Activated T-helper 1 cell treated with Interleukin-2 at 50 U/mL for 16 hours (primary cell): ENCODE data around the gene CLPX.
"Not testable (repeated sequence)": the region's sequence is repeated elsewhere in the genome, so short reads cannot be mapped to it uniquely, and the experiment has no call there.

Source experiments
- DNase-seq: peaks from one replicate; pipeline ENCODE4 v3.0.0-alpha.2; 2020; ENCODE audit warnings: low read depth

The CLPX gene

GRCh38 chr15:65206750-65207149, 21.6 kb upstream of the CLPX start:
- no peak for DNase-seq

GRCh38 chr15:65204931-65205660, 20.0 kb upstream of the CLPX start:
- no peak for DNase-seq

GRCh38 chr15:65204236-65204930, 19.2 kb upstream of the CLPX start:
- no peak for DNase-seq

DNA sequence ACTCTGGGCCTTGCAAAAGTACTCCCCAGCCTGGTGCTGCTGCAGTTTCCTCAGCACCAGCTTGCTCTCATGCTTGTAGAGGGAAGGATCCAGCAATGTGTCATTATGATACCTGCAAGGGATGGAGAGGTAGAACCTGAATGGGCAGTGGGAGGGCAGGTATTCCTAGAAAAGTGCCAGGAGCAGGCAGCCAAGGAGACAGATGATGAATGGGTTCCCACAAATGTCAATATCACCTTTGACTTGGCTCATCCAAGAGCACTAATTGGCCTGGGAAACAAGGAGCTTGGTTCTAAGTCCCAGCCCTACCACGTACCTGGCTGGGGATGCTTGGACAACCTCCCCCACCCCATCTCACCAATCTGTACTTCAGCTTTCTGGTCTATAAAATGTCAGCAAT, 16.8 kb upstream of the CLPX start:
- DNase-seq: no peak

DNA sequence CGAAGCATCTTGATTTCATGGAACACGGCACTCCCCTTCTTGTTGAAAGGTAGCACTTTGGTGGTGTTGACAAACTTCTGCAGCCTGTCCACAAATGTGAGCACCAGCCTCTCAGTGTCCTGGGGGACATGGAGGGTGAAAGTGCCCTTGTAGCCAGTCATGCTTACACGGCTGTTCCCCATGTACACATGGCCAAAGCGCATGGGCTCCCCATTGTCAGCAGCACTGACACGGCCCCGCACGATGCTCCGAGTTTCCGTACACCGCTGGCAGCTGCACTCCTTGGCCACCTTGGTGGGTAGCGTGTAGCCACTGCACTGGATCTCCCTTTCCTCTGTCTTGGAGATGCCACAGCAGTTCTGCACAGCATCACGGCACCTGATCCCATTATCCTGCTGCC, 13.4 kb upstream of the CLPX start:
- DNase-seq: no peak

- DNase-seq: no peak
Observed at GRCh38 chr15:65197337-65197645, 12.1 kb upstream of the CLPX start.

DNA sequence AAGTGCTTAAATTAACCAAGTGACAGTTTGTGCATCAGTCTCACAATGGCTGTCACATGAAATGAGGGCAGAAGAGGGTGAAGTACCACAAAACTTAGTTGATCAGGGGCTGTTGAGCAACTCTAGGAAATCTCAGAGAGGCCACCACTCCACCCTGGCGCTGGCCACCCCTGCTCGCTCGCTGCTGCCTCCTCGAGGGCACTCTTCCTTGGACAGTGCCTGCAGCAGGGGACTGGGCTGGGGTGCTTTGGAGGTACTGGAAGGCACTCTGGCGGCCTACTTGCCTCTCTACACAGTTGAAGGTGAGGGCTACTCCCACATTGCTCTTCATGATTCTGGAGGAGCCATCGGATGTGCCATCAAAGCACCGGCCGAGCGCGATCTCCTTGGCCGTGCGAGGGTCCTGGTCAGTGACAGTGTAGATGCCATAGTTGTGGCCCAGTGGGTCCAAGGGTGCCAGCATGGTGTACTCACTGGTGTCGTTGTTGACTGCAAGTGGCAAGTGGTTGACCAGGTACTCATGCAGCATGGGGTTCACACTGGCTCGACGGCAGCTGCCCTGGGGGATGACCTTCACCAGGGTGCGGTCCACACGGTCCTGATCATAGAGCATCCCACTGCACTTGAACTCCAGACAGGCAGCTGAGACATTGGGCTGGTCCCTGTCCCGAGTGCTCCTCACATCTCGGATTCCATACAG, 11.6 kb upstream of the CLPX start:
- DNase-seq: no peak

GRCh38 chr15:65195548-65195923, 10.4 kb upstream of the CLPX start:
- DNase-seq: no peak

DNA sequence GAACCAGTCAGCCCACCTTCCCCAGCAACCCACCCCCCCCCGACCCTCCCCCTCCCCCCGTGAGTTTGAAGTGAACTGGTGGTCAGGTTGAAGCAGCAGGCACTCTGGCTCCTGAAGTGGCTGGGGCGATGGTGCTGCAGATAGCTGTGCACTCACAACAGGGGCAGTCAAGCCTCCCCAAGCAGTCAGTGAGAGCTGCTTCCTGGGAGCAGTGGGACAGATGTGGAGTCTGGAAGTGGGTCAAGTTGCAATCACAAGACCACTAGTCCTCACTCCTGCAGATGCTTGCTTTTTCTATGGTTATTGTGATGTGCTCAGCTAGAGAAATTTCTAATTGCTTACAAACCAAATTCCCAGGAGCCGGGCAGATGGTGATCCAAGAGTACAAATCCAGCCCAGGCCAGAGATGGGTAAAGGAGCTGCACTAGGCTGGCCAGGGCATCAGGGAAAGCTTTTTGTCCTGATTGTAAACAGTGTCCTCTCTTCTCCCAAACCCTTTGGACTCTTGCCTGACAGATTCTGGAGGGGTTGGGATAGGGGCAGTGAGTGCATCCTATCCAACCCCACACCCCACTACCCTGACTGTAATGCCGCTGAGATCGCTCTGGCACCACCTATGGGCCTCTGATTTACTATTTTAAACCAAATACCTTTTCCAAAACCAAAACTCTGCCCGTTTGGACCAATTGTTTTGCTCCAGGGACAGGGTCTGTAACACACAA, 9.8 kb upstream of the CLPX start:
- no peak for DNase-seq

DNA sequence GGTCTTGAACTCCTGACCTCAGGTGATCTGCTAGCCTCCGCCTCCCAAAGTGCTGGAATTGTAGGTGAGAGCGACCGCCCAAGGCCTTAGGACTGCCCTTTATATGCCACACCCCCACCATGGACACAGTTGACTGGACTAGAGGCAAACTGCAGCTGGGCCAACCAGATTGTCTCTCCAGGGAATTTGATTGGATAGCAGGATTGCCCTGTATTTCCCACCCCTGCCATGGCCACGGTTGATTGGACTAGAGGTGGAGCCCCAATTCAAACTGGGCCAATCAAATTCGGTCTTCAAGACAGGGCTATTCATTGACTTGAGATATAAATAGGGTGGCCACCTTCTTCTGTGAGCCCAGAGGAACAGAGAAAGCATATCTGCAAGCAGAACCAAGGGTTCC, 6.9 kb upstream of the CLPX start:
- no peak for DNase-seq

- no peak for DNase-seq
Observed at GRCh38 chr15:65189102-65189740, 4.1 kb upstream of the CLPX start.

GRCh38 chr15:65188472-65188871, 3.3 kb upstream of the CLPX start:
- not testable (repeated sequence) for DNase-seq

DNA sequence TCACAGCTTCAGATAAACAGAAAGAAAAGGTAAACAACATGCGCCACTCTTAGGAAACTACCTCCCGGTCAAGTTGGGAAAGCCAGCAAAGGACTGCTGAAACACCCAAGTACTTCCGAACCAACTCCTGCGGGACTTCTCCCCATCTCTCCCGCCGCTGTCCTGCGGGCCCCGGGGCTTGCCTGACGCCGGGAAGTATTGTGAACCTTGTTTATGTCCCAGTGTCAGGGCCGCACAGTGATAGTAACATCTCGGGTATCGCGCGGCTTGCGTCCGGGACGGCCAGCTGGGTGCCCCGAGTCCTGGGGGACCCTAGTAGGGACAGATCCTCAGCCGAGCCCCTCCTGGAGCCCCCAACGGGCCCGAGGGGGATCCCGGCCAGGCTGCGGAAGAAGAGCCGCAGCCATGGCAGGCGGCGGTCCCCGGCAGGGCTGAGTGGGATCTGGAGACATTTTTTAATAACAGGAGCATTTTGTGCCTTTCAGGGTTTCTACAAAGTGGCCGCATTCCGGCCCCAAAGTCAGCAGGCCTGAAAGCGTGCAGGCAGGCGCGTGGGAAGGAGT, 756 bp downstream of the CLPX start:
- peak; percentile 12 for DNase-seq

GRCh38 chr15:65183865-65184159, 1.3 kb downstream of the CLPX start:
- DNase-seq: no peak

DNA sequence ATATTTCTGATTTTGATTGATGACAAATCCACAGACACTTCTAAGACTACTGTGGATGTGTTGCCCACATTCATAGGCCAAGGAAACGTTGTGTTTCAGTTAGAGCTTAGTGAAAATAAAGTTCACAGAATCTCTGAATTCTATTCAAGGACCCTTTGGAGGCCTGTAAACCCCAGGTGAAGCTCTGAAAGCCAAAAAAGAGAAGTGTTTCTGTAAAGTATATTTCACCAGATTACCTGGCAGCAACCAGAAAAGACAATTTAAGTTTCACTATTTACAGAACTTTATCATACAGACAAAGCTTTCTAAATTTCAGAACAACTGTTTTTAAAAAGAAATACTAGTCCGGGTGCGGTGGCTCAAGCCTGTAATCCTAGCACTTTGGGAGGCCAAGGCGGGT, 2.6 kb downstream of the CLPX start:
- no peak for DNase-seq

DNA sequence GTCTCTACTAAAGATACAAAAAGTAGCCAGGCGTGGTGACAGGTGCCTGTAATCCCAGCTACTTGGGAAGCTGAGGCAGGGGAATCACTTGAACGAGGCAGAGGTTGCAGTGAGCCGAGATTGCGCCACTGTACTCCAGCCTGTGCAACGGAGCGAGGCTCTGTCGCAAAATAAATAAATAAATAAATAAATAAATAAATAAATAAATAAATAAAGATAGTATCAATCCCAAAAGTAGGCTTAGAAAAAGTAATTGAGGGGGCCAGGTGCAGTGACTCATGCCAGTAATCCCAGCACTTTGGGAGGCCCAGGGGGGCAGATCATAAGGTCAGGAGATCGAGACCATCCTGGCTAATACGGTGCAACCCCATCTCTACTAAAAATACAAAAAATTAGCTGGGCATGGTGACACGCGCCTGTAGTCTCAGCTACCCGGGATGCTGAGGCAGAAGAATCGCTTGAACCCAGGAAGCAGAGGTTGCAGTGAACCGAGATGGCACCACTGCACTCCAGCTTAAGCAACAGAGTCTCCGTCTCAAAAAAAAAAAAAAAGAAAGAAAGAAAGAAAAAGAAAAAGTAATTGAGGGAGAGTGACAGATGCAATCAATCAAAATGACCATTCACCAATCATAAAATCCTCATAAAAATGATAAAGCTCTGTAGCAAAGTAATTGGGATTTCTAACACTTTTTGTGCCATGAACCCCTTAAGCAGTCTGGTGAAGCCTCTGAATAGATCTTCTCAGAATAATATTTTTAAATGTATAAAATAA, 3.4 kb downstream of the CLPX start:
- not testable (repeated sequence) for DNase-seq

- no peak for DNase-seq
Observed at GRCh38 chr15:65180167-65180566, 5.0 kb downstream of the CLPX start.

DNA sequence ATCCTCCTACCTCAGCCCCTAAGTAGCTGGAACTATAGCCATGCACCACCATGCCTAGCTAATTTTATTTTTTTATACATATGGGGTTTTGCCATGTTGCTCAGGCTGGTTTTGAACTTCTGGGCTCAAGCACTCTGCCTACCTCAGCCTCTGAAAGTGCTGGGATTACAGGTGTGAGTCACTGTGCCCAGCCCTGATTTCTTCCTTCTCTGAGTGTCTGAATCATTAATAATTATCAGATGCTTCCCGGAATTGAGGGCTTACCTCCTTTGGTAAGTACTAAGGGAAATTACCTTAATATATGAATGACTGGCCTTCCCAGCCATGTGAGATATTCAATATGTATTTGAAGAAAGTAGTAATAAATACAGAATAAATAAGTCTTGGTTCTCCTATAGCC, 7.2 kb downstream of the CLPX start:
- no peak for DNase-seq

- DNase-seq: no peak
Observed at GRCh38 chr15:65176056-65176455, 9.1 kb downstream of the CLPX start.

- DNase-seq: no peak
Observed at GRCh38 chr15:65175511-65175910, 9.6 kb downstream of the CLPX start.

DNA sequence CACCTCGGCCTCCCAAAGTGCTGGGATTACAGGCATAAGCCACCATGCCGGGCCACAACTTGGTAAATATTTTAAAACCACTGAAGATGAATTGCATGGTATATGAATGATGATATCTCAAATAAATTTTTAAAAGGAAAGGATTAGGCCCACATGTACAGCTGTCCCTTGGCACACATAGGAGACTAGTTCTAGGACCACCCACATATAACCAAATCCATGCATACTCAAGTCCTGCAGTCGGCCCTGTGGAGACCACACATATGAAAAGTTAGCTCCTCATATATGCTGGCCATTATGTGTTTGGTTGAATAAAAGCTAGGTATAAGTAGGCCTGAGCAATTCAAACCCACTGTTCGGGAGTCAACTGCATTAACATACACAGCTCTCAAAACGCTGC, 10.6 kb downstream of the CLPX start:
- no peak for DNase-seq
